Right cardiac atrium (tissue), 5 donors: ENCODE data around the gene SRRM3. TPM values are rescaled to one million over a fixed set of nuclear protein-coding genes. Genes with fewer than 3 reads are reported as not detected.
"Not testable (repeated sequence)": the region's sequence is repeated elsewhere in the genome, so short reads cannot be mapped to it uniquely, and the experiment has no call there.

ENCODE experiments used
- ATAC-seq, 2 donors: fragments of 200-7000 bp; cut with Tn5 transposase; one replicate each; pipeline versions ENCODE4 v1.8.0 to v1.9.1; 2020; ENCODE audit warnings: moderate library complexity in 2 of 2, mild to moderate bottlenecking in 1 of 2
- DNase-seq, 3 donors: peaks; one replicate each; pipeline ENCODE4 v3.0.0-alpha.2; 2020
- H3K27ac ChIP-seq: one replicate; pipeline ENCODE4 v1.5.1; 2013; ENCODE audit warnings: mild to moderate bottlenecking, low read length, control low read depth, moderate library complexity
- H3K27me3 ChIP-seq: one replicate; pipeline ENCODE4 v1.6.1; 2013; ENCODE audit not compliant: control insufficient read depth, insufficient read depth
- H3K4me1 ChIP-seq: one replicate; pipeline ENCODE4 v1.6.1; 2013; ENCODE audit warnings: low read length; ENCODE audit not compliant: control insufficient read depth, insufficient read depth
- H3K4me3 ChIP-seq: one replicate; pipeline ENCODE4 v1.5.1; 2013; ENCODE audit warnings: low read length, control low read depth
- H3K9me3 ChIP-seq: one replicate; pipeline ENCODE4 v1.6.1; 2013; ENCODE audit warnings: low read length; ENCODE audit not compliant: control insufficient read depth
- WGBS: extraction: QIAGEN DNeasy Blood & Tissue Kit; methylation state at CpG from one replicate; pipeline ENCODE4 v1.1.7; 2013; 5-methylcytosine and 5-hydroxymethylcytosine counted together
- intact Hi-C, 4 donors: fragments of 100-400 bp; cut with DNase I; formaldehyde crosslinking; loops; one replicate each; pipeline versions ENCODE4 v1.11.0 to v1.14.0; 2022 to 2023
- polyA plus RNA-seq: library from polyadenylated mRNA; stranded (reverse); fragments of 200-250 nt; gene quantifications from one replicate; pipeline ENCODE4 v1.2.3, GENCODE V29; 2013
- total RNA-seq, 4 donors: library from RNA; stranded (reverse); fragmentation: NEBNext Ultra II Directional; extraction: Animal tissue kit (Norgen Biotek cat#: 25700); gene quantifications; one replicate each; pipeline ENCODE4 v1.2.1, GENCODE V29; 2021
- donor health status: healthy with polysubstance abuse.
- donor health status: DM: no; HTN: yes; CAD: no.
- donor health status: DM: no; HTN: no; CAD: no.
- donor health status: DM: no; HTN: yes; CAD: no; lungs with severe emphysema.
- donor health status: DM: yes; HTN: yes; CAD: no.

Gene SRRM3
- total and polyA plus RNA-seq, 5 donors = 20.6 to 52.8 (median 25.0) TPM

GRCh38 chr7:76165973-76166403 lies 35.7 kb upstream of the SRRM3 start:
- no peak for ATAC-seq
- H3K27ac ChIP-seq = peak overlapping the region; percentile 58
- no peaks in the 10 kb centered on the region for H3K4me1 ChIP-seq
- H3K9me3 ChIP-seq = no peaks in the 10 kb centered on the region
- intact Hi-C loops = no loop called here
- H3K4me3 ChIP-seq = no peak overlapping the region
- peak in 1 of 3 donors; percentile 35 for DNase-seq
- no peaks in the 10 kb centered on the region for H3K27me3 ChIP-seq
- 91% methylated on average over 15 of the region's 15 CpGs for WGBS

- intact Hi-C loops = no loop called here
- peak; percentile 98 to 99 for ATAC-seq
- Histone ChIP-seq H3K4me3 (peak overlapping the region; percentile 42), H3K27me3 (no peaks in the 10 kb centered on the region), H3K27ac (peak overlapping the region; percentile 92), H3K4me1 (no peaks in the 10 kb centered on the region), H3K9me3 (no peaks in the 10 kb centered on the region)
- peak; percentile 99 to 100 (median 99) for DNase-seq
- WGBS = 2% methylated on average over 67 of the region's 67 CpGs
These were observed 35.1 kb upstream of the SRRM3 start for GRCh38 chr7:76166404-76167255.

- ATAC-seq (no peak), DNase-seq (no peak)
- whole genome bisulfite sequencing = 85% methylated on average over 12 of the region's 12 CpGs
- H3K9me3 ChIP-seq = no peaks in the 10 kb centered on the region
- no peak overlapping the region for H3K27ac ChIP-seq
- intact Hi-C loops = loop anchor here in 1 of 4 donors (10.0 kb wide), 1 partner anchor 141 kb away; no protein-coding TSS in a partner anchor
- H3K27me3 ChIP-seq = no peaks in the 10 kb centered on the region
- no peak overlapping the region for H3K4me3 ChIP-seq
- H3K4me1 ChIP-seq = no peaks in the 10 kb centered on the region
These were observed 28.0 kb upstream of the SRRM3 start for GRCh38 chr7:76173566-76174205.

- 92% methylated on average over 11 of the region's 11 CpGs for WGBS
- H3K4me1 ChIP-seq, H3K27ac ChIP-seq, H3K4me3 ChIP-seq, DNase-seq, ATAC-seq, H3K27me3 ChIP-seq, H3K9me3 ChIP-seq: not testable (repeated sequence)
- intact Hi-C loops = loop anchor here in 3 of 4 donors (5.0 to 10.0 kb wide), 3 partner anchors 115 to 138 kb away; no protein-coding TSS in a partner anchor
These were observed 24.7 kb upstream of the SRRM3 start for GRCh38 chr7:76176951-76177350.

- WGBS = 91% methylated on average over 10 of the region's 10 CpGs
- Histone ChIP-seq H3K27me3 (no peaks in the 10 kb centered on the region), H3K27ac (no peak overlapping the region), H3K4me1 (no peaks in the 10 kb centered on the region), H3K9me3 (no peaks in the 10 kb centered on the region), H3K4me3 (no peak overlapping the region)
- ATAC-seq (no peak), DNase-seq (no peak)
- intact Hi-C loops = loop anchor here (2.0 to 10.0 kb wide), 6 partner anchors 85 to 135 kb away; no protein-coding TSS in a partner anchor
These were observed 22.0 kb upstream of the SRRM3 start for GRCh38 chr7:76179686-76180085.

- Histone ChIP-seq H3K4me1 (no peaks in the 10 kb centered on the region), H3K27ac (no peak overlapping the region), H3K27me3 (no peaks in the 10 kb centered on the region), H3K9me3 (no peaks in the 10 kb centered on the region), H3K4me3 (no peak overlapping the region)
- no peak for ATAC-seq
- 81% methylated on average over 7 of the region's 7 CpGs for WGBS
- DNase-seq = no peak
- intact Hi-C loops = loop anchor here in 2 of 4 donors (10.0 kb wide), 2 partner anchors 82 to 102 kb away; no protein-coding TSS in a partner anchor
These were observed 19.3 kb upstream of the SRRM3 start for GRCh38 chr7:76182225-76182960.

- intact Hi-C loops = loop anchor here in 2 of 4 donors (10.0 kb wide), 2 partner anchors 79 to 99 kb away; no protein-coding TSS in a partner anchor
- Histone ChIP-seq H3K4me3 (no peak overlapping the region), H3K27me3 (no peaks in the 10 kb centered on the region), H3K9me3 (no peaks in the 10 kb centered on the region), H3K4me1 (no peaks in the 10 kb centered on the region), H3K27ac (no peak overlapping the region)
- WGBS = 31% methylated on average over 21 of the region's 21 CpGs
- DNase-seq (no peak), ATAC-seq (no peak)
These were observed 16.4 kb upstream of the SRRM3 start for GRCh38 chr7:76185187-76185896.

- ATAC-seq (no peak), DNase-seq (no peak)
- Histone ChIP-seq H3K4me3 (no peak overlapping the region), H3K9me3 (no peaks in the 10 kb centered on the region), H3K27me3 (no peaks in the 10 kb centered on the region), H3K4me1 (no peaks in the 10 kb centered on the region), H3K27ac (no peak overlapping the region)
- 70% methylated on average over 5 of the region's 5 CpGs for WGBS
- intact Hi-C loops = loop anchor here in 2 of 4 donors (10.0 kb wide), 2 partner anchors 78 to 98 kb away; no protein-coding TSS in a partner anchor
These were observed 14.4 kb upstream of the SRRM3 start for GRCh38 chr7:76187272-76187671.

- intact Hi-C loops = loop anchor here in 2 of 4 donors (10.0 kb wide), 2 partner anchors 76 to 96 kb away; no protein-coding TSS in a partner anchor
- 76% methylated on average over 6 of the region's 6 CpGs for WGBS
- H3K27ac ChIP-seq = no peak overlapping the region
- H3K4me3 ChIP-seq = no peak overlapping the region
- no peaks in the 10 kb centered on the region for H3K9me3 ChIP-seq
- DNase-seq (no peak), ATAC-seq (no peak)
- H3K27me3 ChIP-seq = no peaks in the 10 kb centered on the region
- H3K4me1 ChIP-seq = no peaks in the 10 kb centered on the region
These were observed 12.4 kb upstream of the SRRM3 start for GRCh38 chr7:76189276-76189675.

- 27% methylated on average over 3 of the region's 3 CpGs for WGBS
- DNase-seq = no peak
- Histone ChIP-seq H3K9me3 (no peaks in the 10 kb centered on the region), H3K27me3 (no peaks in the 10 kb centered on the region), H3K27ac (no peak overlapping the region), H3K4me1 (no peaks in the 10 kb centered on the region), H3K4me3 (no peak overlapping the region)
- intact Hi-C loops = no loop called here
- no peak for ATAC-seq
These were observed 9.9 kb upstream of the SRRM3 start for GRCh38 chr7:76191783-76192240.
